ENCODE results near the gene ESF1.
"Not testable (repeated sequence)": the region's sequence is repeated elsewhere in the genome, so short reads cannot be mapped to it uniquely, and the experiment has no call there.

ESF1 gene

DNA sequence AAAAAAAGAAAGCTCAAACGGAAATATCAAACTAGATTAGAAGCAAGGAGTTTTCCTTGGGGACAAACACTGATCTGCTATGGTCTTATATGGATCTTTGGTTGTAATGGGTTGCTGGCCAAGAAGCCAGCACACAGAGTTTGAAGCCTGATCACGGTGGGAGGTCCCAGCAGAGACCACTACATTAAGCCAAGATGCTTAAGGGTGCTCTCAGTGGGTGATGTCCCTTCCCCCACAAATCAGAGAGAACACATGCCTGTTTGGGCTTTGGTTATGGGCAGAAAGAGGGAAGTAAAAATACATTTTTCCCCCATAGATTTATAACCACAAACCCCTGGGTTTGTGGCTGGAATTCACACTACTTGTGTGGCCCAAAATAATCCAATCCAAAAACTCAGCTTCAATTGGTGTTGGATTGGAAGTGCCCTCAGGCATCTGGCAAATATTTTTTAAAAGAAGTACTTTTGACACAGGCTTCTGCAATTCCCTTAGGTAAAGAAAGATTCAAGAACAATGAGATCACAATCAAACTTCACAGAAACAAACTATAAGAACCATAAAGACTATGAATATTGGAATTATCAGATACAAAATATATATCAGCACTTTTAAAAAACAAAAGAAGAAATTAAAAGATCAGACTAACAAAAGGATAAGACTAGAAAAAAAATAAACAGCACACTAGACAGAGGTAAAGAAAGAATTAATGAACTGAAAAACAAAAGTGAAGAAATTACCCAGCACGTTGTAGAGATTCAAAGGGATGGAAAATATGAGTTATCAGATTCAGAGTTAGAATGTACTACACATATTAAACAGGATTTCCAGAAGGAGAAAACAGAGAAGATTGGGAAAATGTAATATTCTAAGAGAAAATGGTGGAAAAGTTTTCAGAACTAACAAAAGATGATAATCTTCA lies 44.7 kb downstream of the ESF1 start:
- DNase-seq (ENCODE audit: low spot score): no peak

DNA sequence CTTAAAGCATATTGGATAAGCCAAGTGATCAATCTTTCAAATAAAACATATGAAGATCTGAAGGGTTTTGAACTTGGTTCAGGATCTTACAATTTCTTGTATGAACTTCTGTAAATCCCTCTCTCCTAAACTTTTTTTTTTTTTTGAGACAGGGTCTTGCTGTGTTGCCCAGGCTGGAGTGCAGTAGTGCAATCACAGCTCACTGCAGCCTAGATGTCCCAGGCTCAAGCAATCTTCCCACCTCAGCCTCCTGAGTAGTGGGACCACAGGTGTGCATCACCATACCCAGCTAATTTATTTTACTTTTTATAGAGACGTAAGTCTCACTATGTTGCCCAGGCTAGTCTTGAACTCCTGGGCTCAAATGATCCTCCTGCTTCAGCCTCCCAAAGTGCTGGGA lies 46.5 kb downstream of the ESF1 start:
- DNase-seq (ENCODE audit: low spot score): not testable (repeated sequence)

DNA sequence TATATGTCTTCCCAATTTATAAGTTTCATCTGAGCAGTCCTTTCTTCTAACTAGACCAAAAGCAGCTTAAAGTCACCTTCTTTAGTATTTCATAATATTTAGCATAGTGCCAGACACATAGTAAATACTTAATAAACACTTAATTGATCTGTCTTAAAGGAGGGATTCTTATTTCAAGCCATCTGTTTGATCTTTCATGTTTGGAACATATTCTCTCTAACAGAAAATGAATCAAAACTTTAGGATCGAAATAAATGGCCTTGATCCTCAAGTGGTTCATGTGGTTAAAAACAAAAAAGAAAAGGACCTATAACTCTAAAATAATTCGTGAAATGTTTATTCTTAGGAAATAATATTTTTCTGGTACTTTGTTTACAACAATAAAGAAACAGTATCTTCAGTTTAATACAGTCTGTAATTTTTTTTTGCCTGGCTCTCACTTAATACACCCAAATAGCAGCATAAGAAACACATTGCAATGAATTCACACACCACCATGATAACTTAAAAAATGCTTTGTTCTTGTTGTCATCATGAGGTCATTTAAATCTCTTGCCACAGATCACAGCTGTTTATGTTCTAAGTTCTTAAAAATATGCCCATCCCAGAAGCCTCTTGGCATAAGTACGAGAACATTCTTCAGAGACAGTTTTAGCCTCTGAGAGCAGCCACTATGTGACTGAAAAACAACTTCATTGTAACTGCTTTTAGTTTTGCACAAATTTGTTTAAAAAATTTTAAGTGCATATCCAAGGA lies 48.1 kb downstream of the ESF1 start:
- no peak for DNase-seq (ENCODE audit: low spot score)

DNA sequence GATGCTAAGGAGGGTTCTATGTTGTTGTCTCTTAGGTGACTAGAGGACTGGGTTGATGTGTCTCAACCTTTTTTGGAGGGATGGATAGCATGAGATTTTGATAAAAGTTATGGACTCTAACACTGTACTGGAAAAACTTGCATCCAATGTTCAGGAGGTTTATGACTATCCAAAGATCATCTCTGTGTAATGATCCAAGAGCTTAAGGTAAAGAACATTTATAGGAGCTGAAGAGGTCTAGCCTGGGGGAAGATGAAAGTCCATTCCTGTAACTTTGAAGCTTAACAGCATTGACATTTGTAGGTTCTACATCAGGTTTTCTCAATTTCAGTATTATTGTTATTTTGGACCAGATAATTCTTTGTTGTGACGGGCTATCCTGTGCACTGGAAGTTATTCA lies 48.9 kb downstream of the ESF1 start:
- no peak for DNase-seq (ENCODE audit: low spot score)

DNA sequence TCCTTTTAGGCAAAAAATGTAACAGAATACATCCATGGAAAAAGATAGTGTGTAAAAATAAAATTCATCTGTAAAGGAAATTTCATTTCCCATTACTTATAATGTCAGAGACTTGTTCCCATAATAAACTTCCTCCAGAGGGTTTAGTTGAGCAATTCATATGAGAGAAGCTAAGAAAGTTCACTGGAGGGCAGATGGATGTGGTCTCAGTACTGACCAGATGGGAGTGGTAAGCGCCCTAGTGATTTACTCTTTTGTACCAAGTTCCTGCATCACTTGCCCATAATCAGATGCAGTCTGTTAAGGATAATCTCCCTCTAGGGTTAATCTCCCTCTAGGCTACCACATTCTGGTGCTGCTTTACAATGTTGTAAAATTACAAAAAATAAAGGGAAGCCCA lies 61.7 kb downstream of the ESF1 start:
- DNase-seq (ENCODE audit: low spot score): no peak

DNA sequence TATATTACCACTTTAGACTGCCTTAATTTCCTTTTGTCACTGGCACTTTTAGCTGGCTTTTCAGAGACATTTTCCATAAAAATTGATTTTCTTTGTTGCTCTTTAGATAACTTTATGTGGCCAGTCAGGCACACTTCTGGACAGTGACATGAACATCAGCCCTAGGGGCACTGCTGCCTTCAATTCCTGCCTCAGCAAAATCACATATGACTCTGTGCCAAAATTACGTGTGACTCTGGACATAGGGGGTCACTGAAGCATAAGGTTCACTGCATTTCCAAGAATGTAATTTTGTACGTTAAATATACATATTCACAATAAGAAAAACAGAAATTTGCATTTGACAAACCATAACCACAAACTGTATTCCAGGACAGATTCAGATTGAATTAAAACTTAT lies 66.5 kb downstream of the ESF1 start:
- no peak for DNase-seq (ENCODE audit: low spot score)

DNA sequence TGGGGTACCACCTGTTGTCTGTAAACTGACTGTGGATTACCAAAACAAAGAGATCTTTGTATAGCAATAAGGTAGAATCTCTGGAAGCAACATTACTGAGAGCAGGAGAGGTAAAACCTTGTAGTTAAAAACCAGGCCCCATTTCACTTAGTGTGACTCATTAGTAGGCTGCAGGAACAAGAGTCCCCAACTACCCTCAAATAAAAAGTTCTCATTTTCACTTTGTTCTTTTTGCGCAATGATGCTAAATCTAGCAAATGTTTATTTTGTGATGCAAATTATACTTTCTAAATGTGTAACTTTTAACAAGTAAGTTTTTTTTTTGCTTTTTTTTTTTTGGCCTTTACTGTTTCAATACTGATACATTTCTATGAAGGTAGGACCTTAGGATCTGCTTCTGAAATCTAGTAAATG lies 67.1 kb downstream of the ESF1 start:
- DNase-seq (ENCODE audit: low spot score): no peak

DNA sequence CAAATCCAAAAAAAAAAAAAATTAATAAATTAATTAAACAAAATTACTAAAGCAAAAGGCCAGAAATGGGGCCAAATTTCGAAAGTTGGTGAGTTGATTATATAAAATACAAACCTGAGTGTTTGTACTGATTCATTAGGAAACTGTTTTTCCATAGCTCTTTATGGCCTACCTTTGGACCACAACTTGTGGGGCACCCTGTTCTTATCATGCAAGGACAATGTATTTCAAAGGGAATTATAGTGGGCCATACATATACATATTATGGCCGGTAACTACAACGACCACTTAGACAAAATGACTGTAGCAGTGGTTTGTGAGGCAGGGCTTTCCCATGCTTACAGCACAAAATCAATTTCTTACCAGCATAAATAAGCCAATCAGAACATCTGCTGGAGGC lies 69.5 kb downstream of the ESF1 start:
- no peak for DNase-seq (ENCODE audit: low spot score)

DNA sequence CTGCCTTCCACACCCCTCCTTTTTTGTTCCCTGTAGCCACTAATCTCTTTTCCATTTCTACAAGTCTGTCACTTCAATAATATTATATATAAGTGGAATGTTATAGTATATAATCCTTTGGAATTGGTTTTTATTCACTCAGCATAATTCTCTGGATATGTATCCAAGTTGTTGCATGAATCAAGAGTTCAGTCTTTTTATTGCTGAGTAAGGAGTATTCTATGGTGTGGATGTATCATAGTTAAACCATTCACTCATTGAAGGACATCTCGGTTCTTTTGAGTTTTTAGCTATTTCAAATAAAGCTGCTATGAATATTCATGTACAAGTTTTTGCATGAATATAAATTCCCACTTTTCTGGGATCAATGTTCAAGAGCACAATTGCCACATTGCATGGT lies 76.5 kb downstream of the ESF1 start:
- no peak for DNase-seq (ENCODE audit: low spot score)

DNA sequence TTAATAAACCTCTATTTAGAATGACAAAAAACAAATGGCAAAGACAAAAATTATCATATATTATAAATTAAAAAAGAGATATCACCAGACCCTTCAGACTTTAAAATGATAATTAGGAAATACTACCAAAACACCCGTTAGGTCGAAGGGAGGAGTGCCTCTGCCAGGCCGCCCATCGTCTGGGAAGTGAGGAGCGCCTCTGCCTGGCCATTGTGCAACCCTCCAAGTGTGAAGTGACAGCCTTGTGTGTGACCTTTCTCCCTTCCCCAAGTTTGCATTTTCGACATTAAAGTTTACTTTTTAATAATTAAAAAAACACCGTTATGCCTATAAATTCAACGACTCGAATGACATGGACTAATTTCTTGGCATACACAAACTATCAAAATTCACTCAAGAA lies 81.5 kb downstream of the ESF1 start:
- DNase-seq (ENCODE audit: low spot score): no peak

DNA sequence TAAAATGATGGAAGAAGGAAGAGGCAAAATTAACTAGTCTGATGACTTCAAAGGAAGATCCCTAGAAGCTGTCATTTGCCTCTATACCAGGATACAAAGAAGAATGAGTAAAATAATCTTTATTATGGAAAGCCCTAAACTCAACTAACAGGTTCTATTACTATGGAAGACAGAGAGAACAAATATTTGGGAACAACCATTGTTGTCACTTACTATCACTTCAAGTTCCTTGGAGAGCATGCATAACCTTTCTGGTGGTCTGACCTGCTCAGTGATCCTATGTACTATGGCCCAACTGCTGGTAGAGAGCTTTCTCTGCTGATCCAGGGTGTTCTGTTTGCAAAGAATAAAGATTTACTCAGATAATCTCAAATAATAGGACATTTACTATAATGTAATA lies 83.2 kb downstream of the ESF1 start:
- no peak for DNase-seq (ENCODE audit: low spot score)

DNA sequence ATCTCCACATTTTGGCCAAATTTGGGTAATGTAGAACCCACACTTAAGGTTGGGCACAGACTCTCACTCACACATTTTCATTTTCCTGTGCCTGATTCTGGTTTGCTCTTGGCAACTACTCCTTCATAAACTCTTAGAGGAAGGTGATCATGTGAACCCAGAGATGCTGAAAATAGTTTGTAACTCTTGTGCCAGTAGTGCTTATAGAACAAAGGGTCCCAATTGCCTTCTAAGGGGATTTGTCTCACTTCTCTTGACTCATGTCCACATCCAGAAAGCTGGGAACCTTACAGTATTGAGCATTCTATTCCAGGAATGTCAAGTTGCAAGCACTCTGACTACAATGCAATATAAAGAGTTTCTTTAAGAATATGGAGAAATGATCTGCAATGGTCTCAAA lies 84.0 kb downstream of the ESF1 start:
- DNase-seq (ENCODE audit: low spot score): no peak

DNA sequence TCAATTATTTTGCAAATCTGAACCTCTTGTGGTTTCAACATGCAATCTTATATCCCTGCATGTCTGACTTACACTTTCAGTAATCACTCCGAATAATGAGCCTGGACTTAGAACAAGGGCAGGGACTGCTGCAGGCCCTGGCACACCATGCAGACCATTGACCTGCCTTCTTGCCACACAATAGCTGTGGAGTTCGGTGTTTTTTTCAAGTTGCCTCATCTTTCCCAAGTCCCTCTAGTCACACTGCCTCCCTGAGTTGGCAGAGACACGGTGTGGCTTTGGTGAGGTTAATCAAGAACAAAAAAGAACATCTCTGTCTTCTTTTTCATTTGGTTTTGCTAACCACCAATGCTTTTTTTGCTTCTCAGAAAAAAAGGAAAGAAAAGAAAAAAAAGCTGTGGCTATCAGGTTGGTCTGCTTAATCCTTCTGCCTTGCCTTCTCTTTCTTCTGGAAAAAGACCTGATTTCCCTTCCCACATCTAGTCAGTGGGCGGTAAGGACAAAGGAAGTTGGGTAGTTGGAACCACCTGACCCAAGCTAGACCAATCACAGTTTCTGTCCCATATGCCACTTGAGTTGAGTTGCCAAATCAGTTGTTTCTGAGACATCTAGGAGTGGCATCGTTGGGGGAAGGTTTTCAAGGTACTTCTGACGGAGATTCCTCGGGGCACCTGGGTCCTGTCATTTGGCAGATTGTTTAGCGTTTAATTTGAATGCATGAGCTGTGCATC lies 90.1 kb downstream of the ESF1 start:
- no peak for DNase-seq (ENCODE audit: low spot score)

DNA sequence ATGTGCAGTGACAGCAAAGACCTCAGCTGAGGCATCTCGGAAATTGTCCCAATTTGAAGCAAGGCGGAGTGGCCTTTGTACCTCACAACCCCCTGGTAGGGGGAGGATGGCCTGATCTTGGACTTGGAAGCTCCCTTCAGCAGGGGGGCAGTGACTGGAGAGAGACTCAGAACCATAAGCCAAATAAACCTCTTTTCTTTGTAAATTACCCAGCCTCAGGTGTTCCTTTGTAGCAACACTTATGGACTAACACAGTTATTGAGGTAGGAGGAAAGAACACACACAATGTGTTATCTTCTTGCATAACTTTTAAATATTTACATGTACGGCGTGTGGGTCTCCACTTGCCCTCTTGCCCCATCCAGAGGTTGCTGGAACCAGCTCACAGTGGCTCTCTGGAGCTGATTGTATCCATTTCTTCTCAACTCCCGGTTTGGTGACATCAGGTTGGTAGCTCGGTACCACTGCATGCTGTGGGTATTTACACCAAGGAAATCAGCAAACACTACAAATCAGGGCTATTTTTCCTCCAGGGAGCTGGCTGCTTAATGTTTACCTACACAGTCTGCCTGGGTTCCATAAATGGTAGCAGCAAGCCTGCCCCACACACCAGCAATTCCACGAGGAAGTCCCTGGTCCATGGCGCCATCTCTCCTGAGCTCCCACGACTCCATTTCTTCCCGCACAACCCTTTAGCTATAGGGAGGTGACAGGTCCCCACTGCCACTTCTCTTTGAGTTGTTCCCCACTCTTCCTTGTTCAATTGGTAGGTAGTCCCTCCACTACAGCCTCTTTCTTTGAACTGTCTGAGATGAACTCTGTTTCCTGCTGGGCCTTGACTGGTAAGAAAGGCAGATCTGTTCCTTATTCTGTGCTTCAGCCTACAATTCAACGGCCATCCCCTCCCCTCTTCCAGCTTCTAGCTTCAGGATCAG lies 91.7 kb downstream of the ESF1 start:
- no peak for DNase-seq (ENCODE audit: low spot score)

DNA sequence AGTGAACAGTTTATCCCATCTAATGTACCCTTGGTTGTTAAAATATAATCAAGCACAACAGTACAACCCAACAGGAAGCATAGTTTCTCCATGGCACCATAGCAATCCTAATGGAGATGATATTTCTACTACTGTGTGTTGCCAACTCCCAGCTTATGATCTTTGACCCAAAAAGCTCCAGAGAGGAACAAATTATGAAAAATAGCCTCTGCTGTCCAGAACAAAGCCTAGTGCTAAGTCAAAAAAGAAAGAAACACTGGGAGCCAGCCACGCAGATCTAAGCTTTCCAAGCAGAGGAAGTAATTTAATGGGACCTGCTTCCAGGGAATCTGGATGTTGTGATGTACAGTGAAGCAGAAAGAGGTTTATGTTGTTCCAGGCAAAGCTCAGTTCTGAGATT lies 93.8 kb downstream of the ESF1 start:
- DNase-seq (ENCODE audit: low spot score): no peak

DNA sequence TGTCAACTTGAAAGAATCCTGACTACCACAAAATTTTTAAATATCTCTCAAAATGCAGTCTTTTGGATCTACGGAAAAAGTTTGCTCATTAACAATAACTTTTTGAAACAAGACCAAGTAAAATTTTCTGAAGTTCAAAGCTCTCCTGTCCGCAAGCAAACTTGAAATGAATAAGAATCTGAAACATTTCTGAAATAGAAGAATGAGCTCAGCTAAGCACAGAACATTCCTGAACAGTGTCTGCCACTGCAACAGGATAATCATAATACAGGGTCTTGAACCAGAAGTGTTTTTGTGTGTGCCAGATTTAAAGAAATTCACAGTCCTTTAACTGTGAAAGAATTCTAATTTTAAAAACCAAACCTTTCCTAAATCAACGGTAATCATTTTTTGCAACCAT lies 96.9 kb downstream of the ESF1 start:
- no peak for DNase-seq (ENCODE audit: low spot score)

DNA sequence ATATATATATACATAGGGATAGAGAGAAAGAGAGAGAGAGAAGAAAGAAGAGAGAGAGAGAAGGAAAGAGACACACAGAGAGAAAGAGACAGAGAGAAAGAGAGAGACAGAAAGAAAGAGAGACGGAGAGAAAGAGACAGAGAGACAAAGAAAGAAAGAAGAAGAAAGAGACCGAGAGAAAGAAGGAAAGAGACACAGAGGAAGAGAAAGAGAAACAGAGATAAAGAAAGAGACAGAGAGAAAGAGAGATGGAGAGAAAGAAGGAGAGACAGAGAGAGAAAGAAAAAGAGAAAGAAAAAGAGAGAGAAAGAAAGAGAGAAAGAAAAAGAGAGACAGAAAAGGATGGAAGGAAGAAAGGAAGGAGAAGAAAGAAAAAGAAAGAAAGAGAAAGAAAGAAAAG lies 99.1 kb downstream of the ESF1 start:
- no peak for DNase-seq (ENCODE audit: low spot score)

DNA sequence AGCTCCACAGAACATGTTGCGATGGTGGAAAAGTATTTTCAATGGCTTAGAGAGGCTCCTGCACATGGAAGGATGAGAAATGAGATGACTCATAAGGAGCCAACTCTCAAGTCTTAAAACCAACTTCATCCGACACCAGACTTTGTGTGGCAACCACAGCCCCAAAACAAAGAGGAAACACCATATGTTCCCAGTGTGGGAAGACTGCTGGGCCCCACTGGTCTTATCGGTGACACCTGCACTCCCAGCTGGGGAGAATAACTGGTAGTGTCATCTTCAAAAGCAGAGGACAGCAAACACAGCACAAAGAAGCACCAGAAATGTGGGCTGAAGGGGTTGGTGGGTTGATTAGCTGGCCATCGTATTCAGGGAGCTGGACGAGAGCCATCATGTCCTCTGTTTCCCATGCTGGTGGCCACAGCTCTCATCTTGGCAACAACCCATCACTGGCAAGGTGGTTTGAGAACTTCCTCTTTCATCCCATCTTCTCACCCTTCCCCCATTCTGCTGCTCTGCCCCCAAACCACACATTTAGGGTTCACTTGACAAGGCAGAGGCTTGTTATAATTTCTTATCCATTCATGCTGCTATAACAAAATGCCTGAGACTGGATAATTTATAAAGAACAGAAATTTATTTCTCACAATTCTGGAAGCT lies 100.0 kb downstream of the ESF1 start:
- no peak for DNase-seq (ENCODE audit: low spot score)

DNA sequence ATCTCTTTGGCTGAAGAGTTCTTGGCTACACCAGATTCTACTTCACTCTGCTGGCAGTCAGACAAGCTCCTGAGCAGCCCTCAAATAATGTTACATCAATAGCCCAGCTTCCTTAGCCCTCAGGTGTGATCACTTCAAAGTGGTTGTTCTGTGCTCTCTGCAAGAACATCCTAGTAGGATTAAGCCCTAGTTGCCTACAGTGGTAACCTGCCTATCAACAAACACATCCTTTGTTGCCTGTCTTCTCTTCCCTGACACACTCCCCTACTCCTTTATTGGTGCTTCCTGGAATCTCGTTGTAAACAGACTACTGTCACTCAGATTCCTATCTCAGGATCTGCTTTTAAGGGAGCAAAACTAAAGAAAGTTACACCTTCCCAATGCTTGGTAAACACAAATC lies 100.9 kb downstream of the ESF1 start:
- no peak for DNase-seq (ENCODE audit: low spot score)

DNA sequence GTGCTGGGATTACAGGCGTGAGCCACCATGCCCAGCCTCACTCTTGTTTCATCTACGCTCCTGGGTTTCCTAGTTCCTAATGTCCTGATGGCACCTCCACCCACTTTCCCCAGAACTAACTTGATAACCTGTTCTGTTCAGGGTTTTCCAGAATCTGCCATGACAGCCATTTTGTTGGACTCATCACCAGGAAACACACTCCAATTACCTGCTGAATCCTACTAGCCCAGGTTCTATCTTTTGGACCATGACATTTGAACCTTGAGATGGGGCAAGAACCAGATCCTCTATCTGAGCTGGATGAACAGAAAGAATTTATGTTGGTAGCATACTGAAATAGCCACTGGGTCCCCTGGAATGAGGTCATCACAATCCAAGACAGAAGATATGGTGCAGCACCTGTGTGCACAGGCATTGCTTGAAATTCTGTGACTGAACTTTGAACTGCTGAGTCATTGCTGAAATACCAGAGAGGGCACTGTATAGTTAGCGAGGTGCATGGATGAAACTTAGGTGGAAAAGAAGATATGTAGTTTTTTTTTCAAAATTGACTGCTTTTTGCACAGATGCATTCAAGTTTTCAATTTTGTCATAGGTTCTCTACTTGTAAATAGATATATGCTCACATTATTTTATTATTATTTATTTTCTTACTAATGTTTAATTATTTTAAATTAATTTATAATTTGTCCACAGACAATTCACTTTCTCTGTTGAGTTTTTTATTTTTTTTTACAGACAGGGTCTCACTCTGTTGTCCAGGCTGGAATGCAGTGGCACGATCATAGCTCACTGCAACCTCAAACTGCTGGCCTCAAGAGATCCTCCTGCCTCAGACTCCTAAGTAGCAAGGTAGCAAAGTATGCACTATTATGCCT lies 103.2 kb downstream of the ESF1 start:
- no peak for DNase-seq (ENCODE audit: low spot score)
